SK-N-SH (cell line): ENCODE measurements around the gene ANKS1B. TPM values are rescaled to one million over a fixed set of nuclear protein-coding genes. Genes with fewer than 3 reads are reported as not detected.
"Not testable (repeated sequence)": the region's sequence is repeated elsewhere in the genome, so short reads cannot be mapped to it uniquely, and the experiment has no call there.

Experiments
- CTCF ChIA-PET: fragments of 300-600, 350-600 bp; formaldehyde crosslinking; extraction: SDS; loops from one replicate; lab custom pipeline; 2021; lab: Yijun Ruan, JAX
- POLR2A ChIA-PET: fragments of 350-600 bp; sonication (Branson Sonifier 250); formaldehyde crosslinking; extraction: SDS; loops from one replicate; lab custom pipeline; 2020; ENCODE audit warnings: antibody characterized with exemption, inconsistent platforms; lab: Yijun Ruan, JAX
- DNase-seq: peaks from one replicate; pipeline ENCODE4 v3.0.0; 2012
- H2AFZ ChIP-seq: fragments of 200-600 bp; sonication (generic); 2 replicates; pipeline ENCODE4 v1.8.1; 2016; ENCODE audit warnings: antibody characterized with exemption, mild to moderate bottlenecking, low read depth
- H3F3A ChIP-seq: fragments of 200-600 bp; sonication (generic); replicated peaks from 2 replicates; pipeline ENCODE3; 2016; ENCODE audit warnings: antibody characterized with exemption, mild to moderate bottlenecking; ENCODE audit not compliant: insufficient read depth
- H3K27ac ChIP-seq, 2 experiments: fragments of 200-500 bp in 1 of 2; fragments of 200-600 bp in 1 of 2; sonication (Bioruptor generic) in 1 of 2; sonication (generic), shearing (Covaris generic) in 1 of 2; 2 replicates each; pipeline versions ENCODE4 v1.5.1 to v1.6.1; 2014 to 2016; ENCODE audit warnings: low read depth in 2 of 2, inconsistent platforms in 1 of 2, low read length in 1 of 2, mild to moderate bottlenecking in 1 of 2, mixed read lengths in 1 of 2
- H3K27me3 ChIP-seq: fragments of 200-600 bp; sonication (generic), shearing (Covaris generic); 2 replicates; pipeline ENCODE4 v1.6.1; 2016; ENCODE audit warnings: mixed run types; ENCODE audit not compliant: insufficient read depth
- H3K36me3 ChIP-seq, 2 experiments: fragments of 200-500 bp in 1 of 2; fragments of 200-600 bp in 1 of 2; sonication (Bioruptor generic) in 1 of 2; sonication (generic) in 1 of 2; replicated peaks in 1 of 2; 2 replicates each; pipeline versions ENCODE3 to v1.5.1; 2014 to 2016; ENCODE audit warnings: low read length in 1 of 2, mild to moderate bottlenecking in 1 of 2; ENCODE audit not compliant: insufficient read depth in 2 of 2, control insufficient read depth in 1 of 2
- H3K4me1 ChIP-seq, 2 experiments: fragments of 200-500 bp in 1 of 2; fragments of 200-600 bp in 1 of 2; sonication (Bioruptor generic) in 1 of 2; sonication (generic), shearing (Covaris generic) in 1 of 2; 2 replicates each; pipeline versions ENCODE4 v1.5.1 to v1.6.1; 2014 to 2016; ENCODE audit warnings: low read depth in 1 of 2, low read length in 1 of 2, mixed run types in 1 of 2; ENCODE audit not compliant: insufficient read depth in 2 of 2, control insufficient read depth in 1 of 2
- H3K4me2 ChIP-seq: fragments of 200-600 bp; sonication (generic), shearing (Covaris generic); 2 replicates; pipeline ENCODE4 v1.6.1; 2017; ENCODE audit warnings: mixed run types
- H3K4me3 ChIP-seq, 2 experiments: fragments of 200-500 bp in 1 of 2; fragments of 200-600 bp in 1 of 2; sonication (Bioruptor generic) in 1 of 2; sonication (generic), shearing (Covaris generic) in 1 of 2; 2 replicates each; pipeline versions ENCODE4 v1.5.1 to v1.8.1; 2014 to 2016; ENCODE audit warnings: low read depth in 2 of 2, inconsistent platforms in 1 of 2, low read length in 1 of 2, mild to moderate bottlenecking in 1 of 2, mixed read lengths in 1 of 2, moderate library complexity in 1 of 2
- H3K79me2 ChIP-seq: fragments of 200-600 bp; sonication (generic); 2 replicates; pipeline ENCODE4 v1.8.1; 2017; ENCODE audit warnings: mild to moderate bottlenecking; ENCODE audit not compliant: insufficient read depth
- H3K9ac ChIP-seq: fragments of 200-600 bp; sonication (generic); 2 replicates; pipeline ENCODE4 v1.6.1; 2017; ENCODE audit warnings: mixed run types
- H3K9me2 ChIP-seq: fragments of 200-600 bp; sonication (generic); 2 replicates; pipeline ENCODE4 v1.6.1; 2017; ENCODE audit warnings: mixed run types
- H3K9me3 ChIP-seq: fragments of 200-600 bp; sonication (generic); 2 replicates; pipeline ENCODE4 v1.6.1; 2017; ENCODE audit warnings: mixed run types, mild to moderate bottlenecking, moderate library complexity
- H4K20me1 ChIP-seq: fragments of 200-600 bp; sonication (generic); 2 replicates; pipeline ENCODE4 v1.6.1; 2017; ENCODE audit warnings: mild to moderate bottlenecking, mixed run types; ENCODE audit not compliant: insufficient read depth
- CHD2 ChIP-seq: fragments of 150-350 bp; IDR thresholded peaks from 2 replicates; pipeline ENCODE4 v1.6.1; 2018; ENCODE audit warnings: low read length; ENCODE audit not compliant: partially characterized antibody
- ELF1 ChIP-seq: IDR thresholded peaks from 2 replicates; pipeline ENCODE4 v1.4.0; 2012
- EZH2phosphoT487 ChIP-seq: fragments of 200-600 bp; sonication (generic); IDR thresholded peaks from 2 replicates; pipeline ENCODE4 v1.6.1; 2017; ENCODE audit warnings: low read depth, mixed run types, mild to moderate bottlenecking, antibody characterized with exemption, moderate library complexity, borderline replicate concordance
- GABPA ChIP-seq: IDR thresholded peaks from 2 replicates; pipeline ENCODE4 v1.4.0; 2012; ENCODE audit warnings: low read depth, mild to moderate bottlenecking
- GATA2 ChIP-seq: sonication (generic); formaldehyde crosslinking; IDR thresholded peaks from 2 replicates; pipeline ENCODE4 v1.5.0; 2020; ENCODE audit warnings: mild to moderate bottlenecking, missing genetic modification reagents
- JUND ChIP-seq: IDR thresholded peaks from 2 replicates; pipeline ENCODE4 v1.4.0; 2012
- MEF2A ChIP-seq: IDR thresholded peaks from 2 replicates; pipeline ENCODE4 v1.4.0; 2012; ENCODE audit warnings: low read depth, borderline replicate concordance
- RAD21 ChIP-seq: IDR thresholded peaks from 2 replicates; pipeline ENCODE4 v1.6.1; 2012; ENCODE audit warnings: mild to moderate bottlenecking, low read length
- RXRA ChIP-seq: IDR thresholded peaks from 2 replicates; pipeline ENCODE4 v1.4.0; 2012; ENCODE audit warnings: low read depth, mild to moderate bottlenecking, borderline replicate concordance
- SMC3 ChIP-seq: IDR thresholded peaks from 2 replicates; pipeline ENCODE4 v1.6.1; 2012; ENCODE audit warnings: low read depth, low read length, improper control_type of control experiment
- TAF1 ChIP-seq: IDR thresholded peaks from 2 replicates; pipeline ENCODE4 v1.6.1; 2012; ENCODE audit warnings: low read depth, mild to moderate bottlenecking, low read length, moderate library complexity, borderline replicate concordance
- TEAD4 ChIP-seq: IDR thresholded peaks from 2 replicates; pipeline ENCODE4 v1.4.0; 2012; ENCODE audit warnings: mild to moderate bottlenecking, borderline replicate concordance; ENCODE audit not compliant: insufficient read depth
- YY1 ChIP-seq: IDR thresholded peaks from 2 replicates; pipeline ENCODE4 v1.4.0; 2012; ENCODE audit warnings: low read depth, mild to moderate bottlenecking
- WGBS: methylation state at CpG from one replicate; pipeline ENCODE4 v1.1.6; 2017; ENCODE audit warnings: low lambda C conversion rate; 5-methylcytosine and 5-hydroxymethylcytosine counted together
- polyA plus RNA-seq, 3 experiments: library from polyadenylated mRNA; depleted of rRNA; stranded (reverse); fragments of >200 nt; gene quantifications; 2 replicates each; pipeline ENCODE4 v1.2.3, GENCODE V29; 2012
- TF ChIP-seq, protein P1 (sequence below): fragments of 200-600 bp; sonication (generic); IDR thresholded peaks from 2 replicates; pipeline ENCODE4 v1.6.1; 2017; ENCODE audit warnings: antibody characterized with exemption, mild to moderate bottlenecking, moderate library complexity
- TF ChIP-seq, protein P2 (sequence below): IDR thresholded peaks from 2 replicates; pipeline ENCODE4 v1.4.0; 2012; ENCODE audit warnings: low read depth, borderline replicate concordance
- TF ChIP-seq, protein P3 (sequence below): fragments of 150-350 bp; IDR thresholded peaks from 2 replicates; pipeline ENCODE4 v1.6.1; 2016; ENCODE audit warnings: mild to moderate bottlenecking, low read depth, low read length

ANKS1B gene
- polyA plus RNA-seq, 1 of the 3 experiments (the other 2 are of a cell fraction): 1.8 TPM

DNA sequence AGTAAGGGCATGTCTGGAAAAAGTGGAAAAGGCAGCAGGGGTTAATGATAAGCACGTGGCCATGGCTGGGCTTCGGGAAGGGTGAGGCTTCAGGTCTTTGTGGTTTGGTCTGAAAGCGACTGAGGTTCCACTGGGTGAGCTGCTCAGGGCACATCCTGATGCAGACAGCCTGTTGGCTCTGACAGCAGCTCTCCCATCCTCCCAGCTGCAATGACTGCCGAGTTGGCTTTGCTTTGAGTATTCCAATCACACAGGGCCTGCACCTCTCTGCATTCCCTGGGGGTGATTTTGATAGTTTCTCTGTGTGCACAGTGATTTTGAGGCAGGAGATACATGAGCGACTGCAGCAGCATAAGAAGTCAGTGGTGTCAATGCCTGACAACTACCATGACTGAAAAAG is 948.9 kb downstream of the ANKS1B start:
- H3K27me3 ChIP-seq: no peaks in the 10 kb centered on the region
- TF ChIP-seq, protein P1, sequence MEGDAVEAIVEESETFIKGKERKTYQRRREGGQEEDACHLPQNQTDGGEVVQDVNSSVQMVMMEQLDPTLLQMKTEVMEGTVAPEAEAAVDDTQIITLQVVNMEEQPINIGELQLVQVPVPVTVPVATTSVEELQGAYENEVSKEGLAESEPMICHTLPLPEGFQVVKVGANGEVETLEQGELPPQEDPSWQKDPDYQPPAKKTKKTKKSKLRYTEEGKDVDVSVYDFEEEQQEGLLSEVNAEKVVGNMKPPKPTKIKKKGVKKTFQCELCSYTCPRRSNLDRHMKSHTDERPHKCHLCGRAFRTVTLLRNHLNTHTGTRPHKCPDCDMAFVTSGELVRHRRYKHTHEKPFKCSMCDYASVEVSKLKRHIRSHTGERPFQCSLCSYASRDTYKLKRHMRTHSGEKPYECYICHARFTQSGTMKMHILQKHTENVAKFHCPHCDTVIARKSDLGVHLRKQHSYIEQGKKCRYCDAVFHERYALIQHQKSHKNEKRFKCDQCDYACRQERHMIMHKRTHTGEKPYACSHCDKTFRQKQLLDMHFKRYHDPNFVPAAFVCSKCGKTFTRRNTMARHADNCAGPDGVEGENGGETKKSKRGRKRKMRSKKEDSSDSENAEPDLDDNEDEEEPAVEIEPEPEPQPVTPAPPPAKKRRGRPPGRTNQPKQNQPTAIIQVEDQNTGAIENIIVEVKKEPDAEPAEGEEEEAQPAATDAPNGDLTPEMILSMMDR: no peak
- TF ChIP-seq JUND (no peak), MEF2A (no peak), TEAD4 (no peak), YY1 (no peak), GATA2 (CRISPR knock-in tag) (no peak), TAF1 (no peak), SMC3 (no peak), RAD21 (no peak)
- POLR2A ChIA-PET: no interaction called here
- CTCF ChIA-PET: no interaction called here
- no peak overlapping the region for H3K27ac ChIP-seq
- no peaks in the 10 kb centered on the region for H3F3A ChIP-seq
- H3K36me3 ChIP-seq: no peaks in the 10 kb centered on the region
- no peak overlapping the region for H3K9ac ChIP-seq
- no peak overlapping the region for H3K4me3 ChIP-seq
- no peak overlapping the region for H3K4me2 ChIP-seq
- no peaks in the 10 kb centered on the region for H3K9me2 ChIP-seq
- H3K79me2 ChIP-seq: no peaks in the 10 kb centered on the region
- H3K4me1 ChIP-seq: peaks cover 0 to 3% of the 10 kb centered on the region in 2 experiments; a peak in 1 of 4 replicates
- DNase-seq: no peak
- H3K9me3 ChIP-seq: no peaks in the 10 kb centered on the region
- no peaks in the 10 kb centered on the region for H4K20me1 ChIP-seq
- 19% methylated on average over 5 of the region's 5 CpGs for WGBS
- no peak overlapping the region for H2AFZ ChIP-seq

DNA sequence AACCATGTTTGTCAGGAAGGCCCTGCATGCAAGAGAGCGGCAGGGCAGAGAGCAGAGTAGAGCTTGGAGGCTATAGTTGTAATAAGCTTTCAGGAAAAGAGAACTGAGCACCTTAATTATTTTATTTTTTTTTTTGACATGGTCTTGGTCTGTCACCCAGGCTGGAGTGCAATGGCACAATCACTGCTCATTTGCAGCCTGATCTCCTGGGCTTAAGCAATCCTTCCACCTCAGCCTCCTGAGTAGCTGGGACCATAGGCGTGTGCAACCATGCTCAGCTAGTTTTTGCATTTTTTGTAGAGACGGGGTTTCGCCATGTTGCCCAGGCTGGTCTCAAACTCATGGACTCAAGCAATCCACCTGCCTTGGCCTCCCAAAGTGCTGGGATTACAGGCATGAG is 950.5 kb downstream of the ANKS1B start:
- H2AFZ ChIP-seq, H3K4me1 ChIP-seq, POLR2A ChIA-PET, H3K79me2 ChIP-seq, H3F3A ChIP-seq, DNase-seq, H3K9me3 ChIP-seq, H3K36me3 ChIP-seq, H3K9ac ChIP-seq, H3K27ac ChIP-seq, H3K4me2 ChIP-seq, H3K27me3 ChIP-seq, H3K9me2 ChIP-seq, H4K20me1 ChIP-seq, H3K4me3 ChIP-seq: not testable (repeated sequence)
- CTCF ChIA-PET: interaction anchor here (0.6 to 2.1 kb wide), 3 partner anchors 9 to 625 kb away, joined by 3 to 10 read pairs (median 4); no protein-coding TSS in a partner anchor
- 72% methylated on average over 4 of the region's 4 CpGs for WGBS

DNA sequence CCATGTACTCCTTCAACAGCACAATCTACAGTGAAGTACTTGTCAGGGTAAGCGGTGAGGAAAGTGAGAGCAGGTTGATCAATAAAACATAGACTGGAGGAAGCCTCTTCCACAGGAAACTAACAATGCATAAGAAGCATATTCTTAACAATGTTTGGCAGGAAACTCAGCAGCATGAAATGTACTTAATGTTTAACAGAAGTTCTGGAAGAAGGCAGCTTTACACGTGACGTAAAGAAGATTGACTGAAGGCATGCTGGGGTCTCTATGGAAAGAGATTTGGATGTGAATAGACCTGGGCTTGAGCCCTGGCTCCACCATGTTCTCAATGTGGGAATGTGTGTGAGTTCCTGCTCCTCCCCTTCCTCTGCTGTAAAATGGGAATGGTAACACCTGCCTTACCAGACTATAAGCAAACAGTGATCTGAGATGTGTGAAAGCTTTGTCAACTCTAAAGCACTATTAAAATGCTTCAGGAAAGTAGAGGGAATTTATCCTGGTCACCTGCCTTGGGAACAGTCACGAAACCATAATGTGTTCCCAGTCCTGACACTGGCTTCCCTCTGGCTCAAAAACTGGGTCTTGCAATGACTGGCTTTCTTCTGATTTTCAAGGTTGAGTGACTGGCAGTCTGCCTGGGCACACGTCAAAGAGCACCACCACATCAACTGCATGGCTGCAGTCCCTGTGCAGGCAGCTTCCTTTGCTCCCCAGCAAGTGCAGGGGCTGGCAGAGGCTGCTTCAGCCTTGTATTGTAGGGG is 955.0 kb downstream of the ANKS1B start:
- 52% methylated on average over 5 of the region's 5 CpGs for WGBS
- H3K4me3 ChIP-seq: no peak overlapping the region
- H3K36me3 ChIP-seq: no peaks in the 10 kb centered on the region
- no peak for DNase-seq
- CTCF ChIA-PET: interaction anchor here (1.0 to 1.7 kb wide), 2 partner anchors 14 kb away, joined by 3 to 6 read pairs; no protein-coding TSS in a partner anchor
- H4K20me1 ChIP-seq: no peaks in the 10 kb centered on the region
- no peaks in the 10 kb centered on the region for H3K4me1 ChIP-seq
- H3K9ac ChIP-seq: no peak overlapping the region
- POLR2A ChIA-PET: no interaction called here
- H3K27me3 ChIP-seq: no peaks in the 10 kb centered on the region
- H3K9me2 ChIP-seq: no peaks in the 10 kb centered on the region
- H3K4me2 ChIP-seq: no peak overlapping the region
- H2AFZ ChIP-seq: no peak overlapping the region
- H3K9me3 ChIP-seq: no peaks in the 10 kb centered on the region
- H3K27ac ChIP-seq: no peak overlapping the region
- H3K79me2 ChIP-seq: no peaks in the 10 kb centered on the region
- no peaks in the 10 kb centered on the region for H3F3A ChIP-seq
- TF ChIP-seq GABPA (no peak), JUND (no peak), YY1 (no peak), EZH2phosphoT487 (no peak), CHD2 (no peak), RAD21 (no peak), SMC3 (no peak), MEF2A (no peak), TAF1 (no peak), RXRA (no peak), ELF1 (no peak)
- TF ChIP-seq, protein P2, sequence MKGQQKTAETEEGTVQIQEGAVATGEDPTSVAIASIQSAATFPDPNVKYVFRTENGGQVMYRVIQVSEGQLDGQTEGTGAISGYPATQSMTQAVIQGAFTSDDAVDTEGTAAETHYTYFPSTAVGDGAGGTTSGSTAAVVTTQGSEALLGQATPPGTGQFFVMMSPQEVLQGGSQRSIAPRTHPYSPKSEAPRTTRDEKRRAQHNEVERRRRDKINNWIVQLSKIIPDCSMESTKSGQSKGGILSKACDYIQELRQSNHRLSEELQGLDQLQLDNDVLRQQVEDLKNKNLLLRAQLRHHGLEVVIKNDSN: no peak
- TF ChIP-seq, protein P3, sequence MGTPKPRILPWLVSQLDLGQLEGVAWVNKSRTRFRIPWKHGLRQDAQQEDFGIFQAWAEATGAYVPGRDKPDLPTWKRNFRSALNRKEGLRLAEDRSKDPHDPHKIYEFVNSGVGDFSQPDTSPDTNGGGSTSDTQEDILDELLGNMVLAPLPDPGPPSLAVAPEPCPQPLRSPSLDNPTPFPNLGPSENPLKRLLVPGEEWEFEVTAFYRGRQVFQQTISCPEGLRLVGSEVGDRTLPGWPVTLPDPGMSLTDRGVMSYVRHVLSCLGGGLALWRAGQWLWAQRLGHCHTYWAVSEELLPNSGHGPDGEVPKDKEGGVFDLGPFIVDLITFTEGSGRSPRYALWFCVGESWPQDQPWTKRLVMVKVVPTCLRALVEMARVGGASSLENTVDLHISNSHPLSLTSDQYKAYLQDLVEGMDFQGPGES: no peak
